KOPT-K1 (cell line): ENCODE measurements around the gene MYL12A.
"Not testable (repeated sequence)": the region's sequence is repeated elsewhere in the genome, so short reads cannot be mapped to it uniquely, and the experiment has no call there.

Experiments used
- H3K27ac ChIP-seq: fragments of 200-600 bp; sonication (generic); 2 replicates; pipeline ENCODE4 v1.5.1; 2016; ENCODE audit warnings: antibody characterized with exemption, mild to moderate bottlenecking, low read depth, low read length; ENCODE audit not compliant: poor library complexity, severe bottlenecking
- H3K36me3 ChIP-seq: fragments of 200-600 bp; sonication (generic); 2 replicates; pipeline ENCODE4 v1.5.1; 2017; ENCODE audit warnings: antibody characterized with exemption, mild to moderate bottlenecking, low read length, moderate library complexity; ENCODE audit not compliant: insufficient read depth
- H3K9me3 ChIP-seq: fragments of 200-600 bp; sonication (generic); 2 replicates; pipeline ENCODE4 v1.5.1; 2017; ENCODE audit warnings: antibody characterized with exemption, low read length, mild to moderate bottlenecking; ENCODE audit not compliant: insufficient read depth, poor library complexity, severe bottlenecking

The MYL12A gene

GRCh38 chr18:3260995-3261372 lies 13.4 kb downstream of the MYL12A start:
- no peaks in the 10 kb centered on the region for H3K9me3 ChIP-seq
- H3K36me3 ChIP-seq: peaks cover 27% of the 10 kb centered on the region
- H3K27ac ChIP-seq: peak overlapping the region; percentile 86

GRCh38 chr18:3261373-3262233 lies 14.0 kb downstream of the MYL12A start, which contains the start of gene MYL12B:
TSS of gene MYL12B (plus strand) at chr18:3262133. CDS start at chr18:3272899, 10,766 bp downstream.
- Histone ChIP-seq H3K27ac (peak within 1 kb of the TSS; percentile 86), H3K9me3 (no peaks in the 10 kb centered on the region), H3K36me3 (peaks cover 21% of the 10 kb centered on the region)

- Histone ChIP-seq H3K36me3 (peaks cover 12% of the 10 kb centered on the region), H3K27ac (peak overlapping the region; percentile 86)
Measured at GRCh38 chr18:3262234-3263131, 14.9 kb downstream of the MYL12A start.

GRCh38 chr18:3263132-3263700 lies 15.6 kb downstream of the MYL12A start:
- no peaks in the 10 kb centered on the region for H3K9me3 ChIP-seq
- peak overlapping the region; percentile 86 for H3K27ac ChIP-seq
- H3K36me3 ChIP-seq: peaks cover 5% of the 10 kb centered on the region

More at GRCh38 chr18:3262234-3263131, 14.9 kb downstream of the MYL12A start:
- no peaks in the 10 kb centered on the region for H3K9me3 ChIP-seq

- Histone ChIP-seq H3K27ac (no peak overlapping the region), H3K9me3 (no peaks in the 10 kb centered on the region)
Measured at GRCh38 chr18:3264362-3264761, 16.8 kb downstream of the MYL12A start.

GRCh38 chr18:3265564-3266033 lies 18.0 kb downstream of the MYL12A start:
- H3K27ac ChIP-seq: no peak overlapping the region
- H3K9me3 ChIP-seq: no peaks in the 10 kb centered on the region
- H3K36me3 ChIP-seq: no peaks in the 10 kb centered on the region

More at GRCh38 chr18:3264362-3264761, 16.8 kb downstream of the MYL12A start:
- H3K36me3 ChIP-seq: no peaks in the 10 kb centered on the region

- H3K27ac ChIP-seq: no peak overlapping the region
- no peaks in the 10 kb centered on the region for H3K9me3 ChIP-seq
Measured at GRCh38 chr18:3266062-3266608, 18.5 kb downstream of the MYL12A start.

GRCh38 chr18:3268306-3268705 lies 20.7 kb downstream of the MYL12A start:
- Histone ChIP-seq H3K36me3 (peaks cover 17% of the 10 kb centered on the region), H3K27ac (no peak overlapping the region), H3K9me3 (no peaks in the 10 kb centered on the region)

More at GRCh38 chr18:3266062-3266608, 18.5 kb downstream of the MYL12A start:
- H3K36me3 ChIP-seq: no peaks in the 10 kb centered on the region; the same call in 1 of the 2 replicates

GRCh38 chr18:3269241-3269913 lies 21.8 kb downstream of the MYL12A start:
- Histone ChIP-seq H3K36me3 (peaks cover 27% of the 10 kb centered on the region), H3K27ac (no peak overlapping the region), H3K9me3 (no peaks in the 10 kb centered on the region)

GRCh38 chr18:3269914-3270299 lies 22.3 kb downstream of the MYL12A start:
- H3K36me3 ChIP-seq: peaks cover 33% of the 10 kb centered on the region
- H3K9me3 ChIP-seq: no peaks in the 10 kb centered on the region
- H3K27ac ChIP-seq: no peak overlapping the region

- Histone ChIP-seq H3K36me3 (peaks cover 64% of the 10 kb centered on the region), H3K9me3 (no peaks in the 10 kb centered on the region), H3K27ac (no peak overlapping the region)
Measured at GRCh38 chr18:3273042-3273441, 25.4 kb downstream of the MYL12A start.

GRCh38 chr18:3277643-3278213 lies 30.1 kb downstream of the MYL12A start:
- peaks cover 68% of the 10 kb centered on the region for H3K36me3 ChIP-seq
- H3K27ac ChIP-seq, H3K9me3 ChIP-seq: not testable (repeated sequence)

- no peak overlapping the region for H3K27ac ChIP-seq
- no peaks in the 10 kb centered on the region for H3K9me3 ChIP-seq
- H3K36me3 ChIP-seq: peaks cover 50% of the 10 kb centered on the region
Measured at GRCh38 chr18:3279201-3280185, 31.9 kb downstream of the MYL12A start.
